GM21576 (cell line): Measurements from ENCODE around the gene FRMD4A.
"Not testable (repeated sequence)": the region's sequence is repeated elsewhere in the genome, so short reads cannot be mapped to it uniquely, and the experiment has no call there.

Experiments used
- ATAC-seq: cut with Tn5 transposase; IDR thresholded peaks from one replicate; pipeline ENCODE4 v1.9.1; 2021; ENCODE audit warnings: mild to moderate bottlenecking, moderate library complexity; ENCODE audit not compliant: unreplicated experiment

Gene FRMD4A

DNA sequence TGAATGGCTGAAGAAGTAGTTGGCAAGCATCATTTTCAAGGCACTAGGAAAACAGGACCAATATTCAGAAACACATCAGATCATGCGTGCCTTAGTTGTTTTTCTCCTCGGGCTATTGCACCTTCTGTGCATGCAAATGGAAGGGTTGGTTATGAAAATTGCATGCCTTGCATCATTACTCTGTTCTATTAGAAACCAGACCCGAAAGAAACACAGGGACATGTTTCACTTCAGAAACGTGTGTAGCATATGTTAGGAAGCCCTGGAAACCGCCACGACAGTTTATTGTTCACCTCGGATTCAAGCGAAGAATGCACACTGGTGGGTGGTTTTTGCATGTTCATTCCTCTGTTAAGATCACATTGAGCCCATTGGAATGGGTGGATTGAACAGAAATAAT, 214.7 kb downstream of the FRMD4A start:
- no peak for ATAC-seq

DNA sequence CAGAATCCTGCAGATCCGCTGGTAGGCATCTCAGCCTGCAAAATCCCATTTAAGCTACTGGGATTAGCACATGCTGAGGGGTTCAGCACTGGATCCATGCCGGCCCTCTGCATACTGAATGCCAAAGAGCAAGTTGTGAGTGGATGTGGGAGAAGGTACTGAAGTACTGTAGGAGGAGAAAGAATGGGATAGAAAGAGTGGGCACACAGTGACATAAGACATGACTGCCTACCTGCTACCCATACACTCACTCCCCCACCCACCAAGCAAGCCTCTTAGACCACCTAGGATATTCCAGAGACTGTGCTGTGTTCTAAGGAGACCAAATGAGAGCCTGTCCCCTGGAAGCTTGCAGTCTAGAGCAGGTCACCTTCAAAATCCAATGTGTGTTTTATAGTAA, 215.9 kb downstream of the FRMD4A start:
- no peak for ATAC-seq

DNA sequence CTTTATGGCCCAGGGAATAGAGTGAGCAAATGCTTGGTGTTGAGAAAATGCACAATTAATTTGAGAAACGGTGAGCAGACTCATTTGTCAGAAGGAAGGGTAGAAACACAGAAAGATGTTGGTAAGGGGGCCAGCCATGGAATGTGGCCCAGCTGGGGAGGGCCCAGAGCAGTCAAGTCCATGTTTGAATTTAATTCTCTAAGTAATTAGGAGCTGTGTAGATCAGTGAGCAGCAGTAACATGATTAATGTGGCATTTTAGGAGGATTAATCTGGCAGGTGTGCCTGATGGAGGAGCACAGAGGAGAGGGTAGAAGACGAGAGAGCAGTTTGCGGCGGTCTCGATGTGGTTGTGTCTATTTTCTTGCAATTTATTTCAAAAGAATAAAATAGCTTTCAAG, 218.7 kb downstream of the FRMD4A start:
- no peak for ATAC-seq

DNA sequence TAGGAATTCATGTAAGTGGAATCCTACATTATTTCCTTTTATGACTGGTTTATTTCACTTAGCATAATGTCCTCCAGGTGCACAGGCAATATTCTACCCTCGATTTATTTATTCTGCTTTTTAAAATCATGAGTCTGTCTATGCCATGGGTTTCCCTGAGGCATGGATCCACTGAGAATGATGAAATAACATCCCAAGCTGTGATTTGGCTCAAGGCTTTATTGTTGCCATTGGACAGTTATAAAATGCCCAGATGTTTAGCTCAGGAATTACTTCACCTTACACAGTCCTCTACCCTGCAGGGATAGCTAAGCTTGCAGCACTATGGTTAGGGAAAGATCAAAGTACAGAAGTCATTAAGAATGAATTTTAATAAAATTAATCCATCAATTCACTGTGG, 219.5 kb downstream of the FRMD4A start:
- ATAC-seq: no peak

DNA sequence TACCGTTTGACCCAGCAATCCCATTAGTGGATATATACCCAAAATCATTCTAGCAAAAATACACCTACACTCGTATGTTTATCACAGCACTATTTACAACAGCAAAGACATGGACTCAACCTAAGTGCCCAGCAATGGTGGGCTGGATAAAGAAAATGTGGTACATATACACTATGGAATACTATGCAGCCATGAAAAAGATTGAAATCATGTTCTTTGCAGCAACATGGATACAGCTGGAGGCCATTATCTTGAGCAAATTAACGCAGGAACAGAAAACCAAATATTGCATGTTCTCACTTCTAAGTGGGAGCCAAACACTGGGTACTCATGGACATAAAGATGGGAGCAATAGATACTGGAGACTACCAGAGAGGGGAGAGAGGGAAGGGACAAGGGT, 223.9 kb downstream of the FRMD4A start:
- no peak for ATAC-seq

DNA sequence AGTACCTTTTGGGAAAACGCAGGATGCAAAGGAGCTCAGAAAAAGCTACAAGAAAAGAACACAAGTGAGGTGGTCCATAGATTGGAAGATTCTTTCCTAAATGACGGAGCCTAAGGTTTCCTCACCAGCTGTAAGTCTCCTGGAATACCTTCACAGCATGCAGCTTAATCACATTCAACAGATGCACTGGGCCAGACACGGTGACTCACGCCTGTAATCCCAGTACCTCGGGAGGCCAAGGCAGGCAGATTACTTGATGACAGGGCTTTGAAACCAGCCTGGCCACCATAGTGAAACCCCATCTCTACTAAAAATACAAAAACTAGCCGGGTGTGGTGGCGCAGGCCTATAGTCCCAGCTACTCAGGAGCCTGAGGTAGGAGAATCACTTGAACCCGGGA, 228.7 kb downstream of the FRMD4A start:
- ATAC-seq: no peak

DNA sequence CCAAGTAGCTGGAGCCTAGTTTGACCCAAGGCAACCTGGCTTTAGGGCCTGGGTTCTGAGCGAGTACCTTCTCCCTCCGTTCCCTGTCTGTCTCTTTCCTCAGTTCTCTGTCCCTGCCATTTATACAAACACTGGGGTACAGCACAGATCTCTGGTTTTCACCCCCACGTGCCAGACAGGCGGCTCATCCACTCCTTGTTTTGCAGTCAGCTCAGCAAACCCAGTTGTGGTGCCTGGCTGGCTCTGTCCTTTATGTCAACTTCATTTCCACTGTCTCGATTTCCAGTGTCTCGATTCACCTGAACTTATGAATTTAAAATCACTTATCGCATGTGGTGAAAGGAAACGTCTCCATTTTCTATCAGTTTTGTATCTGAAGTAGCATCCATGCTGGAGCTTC, 230.8 kb downstream of the FRMD4A start:
- ATAC-seq: no peak

DNA sequence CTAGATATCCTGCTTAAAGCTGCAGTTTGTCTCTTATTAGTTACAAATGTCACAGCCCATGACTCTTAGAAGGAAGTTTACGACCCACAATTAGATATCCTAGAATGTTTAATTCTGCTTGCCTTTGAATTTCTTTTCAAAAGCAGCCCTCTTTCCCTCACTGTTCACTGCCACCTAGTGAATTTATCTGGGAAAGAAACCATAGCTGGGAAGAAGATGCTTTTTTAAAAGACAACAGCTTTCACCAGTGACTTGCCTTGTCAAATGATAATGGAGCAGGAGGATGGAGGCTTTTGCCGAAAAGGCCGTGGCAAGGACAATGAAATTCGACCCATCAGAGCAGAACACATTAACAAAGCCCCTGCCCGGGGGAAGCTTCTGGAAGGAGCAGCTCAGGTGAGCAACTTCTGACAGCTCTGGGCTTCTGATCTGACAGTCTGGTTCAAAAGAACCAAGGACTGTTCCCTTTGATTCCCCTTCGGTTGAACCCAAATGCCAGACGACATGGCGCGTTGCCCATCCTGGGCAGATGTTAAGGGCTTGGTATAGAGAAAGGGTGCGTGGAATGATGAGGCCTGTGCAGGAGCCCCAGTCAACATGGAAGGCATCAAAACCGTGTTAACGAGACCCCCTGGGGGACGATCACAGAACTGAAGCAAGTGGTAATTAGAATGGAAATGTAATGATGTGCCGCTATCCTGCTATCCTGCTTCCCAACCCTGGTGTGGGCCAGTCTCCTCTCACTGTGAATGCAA, 236.8 kb downstream of the FRMD4A start:
- ATAC-seq: no peak

DNA sequence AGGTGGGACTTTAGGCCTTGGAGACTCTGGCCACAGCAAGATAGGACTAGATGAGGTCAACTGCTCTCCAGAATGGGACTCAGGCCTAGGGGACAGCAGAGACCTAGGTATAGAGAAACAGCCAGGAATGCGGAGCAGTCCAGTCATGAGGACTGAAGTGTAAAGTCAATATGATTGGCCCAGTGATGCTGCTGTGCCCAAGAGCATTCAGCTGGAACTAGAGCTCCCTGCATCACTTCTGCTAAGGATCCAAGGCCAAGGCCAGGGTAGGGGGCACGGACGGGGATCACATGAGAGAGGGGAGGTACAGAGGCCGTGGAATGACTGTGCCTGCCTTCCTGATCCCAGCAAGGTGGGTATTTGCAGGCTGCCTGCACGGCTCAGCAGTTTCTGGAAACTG, 237.9 kb downstream of the FRMD4A start:
- ATAC-seq: no peak

DNA sequence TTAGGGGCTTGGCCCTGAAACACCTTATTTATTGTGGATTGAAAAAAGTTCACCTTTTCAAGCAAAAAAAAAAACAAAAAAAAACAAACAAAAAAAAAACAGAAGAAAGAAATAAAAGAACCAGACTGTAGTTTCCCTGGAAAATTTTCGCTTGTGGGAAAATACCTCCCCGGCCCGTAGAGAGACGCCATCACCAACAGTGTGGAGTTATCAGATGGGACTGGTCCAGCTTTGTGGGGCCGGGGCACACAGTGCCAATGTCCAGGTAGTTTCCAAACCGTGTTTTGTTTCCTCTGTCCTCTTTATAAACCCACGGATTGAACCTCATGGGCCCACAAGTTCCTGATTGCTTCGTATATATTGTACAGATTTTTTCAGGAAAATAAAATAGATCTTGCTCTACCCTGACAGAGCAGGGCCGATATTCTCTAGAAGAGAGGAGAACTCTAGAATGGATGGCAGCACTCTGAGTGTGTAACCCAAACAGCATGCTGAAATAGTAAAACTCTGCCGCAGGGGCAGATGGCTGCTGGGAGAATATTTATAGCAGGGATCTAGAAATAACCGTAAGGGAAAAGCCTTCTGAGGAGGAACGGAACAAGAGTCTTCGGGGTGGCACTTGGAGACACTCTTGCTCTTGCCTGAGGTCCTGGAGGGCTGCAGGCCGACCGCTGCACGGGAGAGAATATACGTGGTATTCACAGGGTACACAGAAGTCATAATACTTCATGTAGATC, 241.0 kb downstream of the FRMD4A start:
- ATAC-seq: no peak

DNA sequence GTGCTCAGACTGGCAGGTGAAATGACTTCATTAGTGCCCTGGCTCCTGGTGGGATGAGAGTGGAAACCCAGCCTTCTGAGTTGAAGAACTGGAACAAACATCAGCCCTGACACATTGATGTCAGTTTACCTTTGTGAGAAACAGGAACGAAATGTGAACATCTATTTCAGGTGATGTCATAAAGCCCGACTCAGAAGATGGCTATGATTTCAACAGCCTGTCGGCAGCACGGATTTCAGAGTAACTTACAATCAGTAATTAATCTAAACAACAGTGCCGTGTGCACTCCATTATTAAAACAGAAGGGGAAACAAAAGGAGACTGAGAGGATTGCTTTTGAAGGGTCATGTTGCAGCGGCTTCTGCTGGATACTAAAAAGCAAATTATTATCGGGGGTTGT, 243.2 kb downstream of the FRMD4A start:
- ATAC-seq: no peak

DNA sequence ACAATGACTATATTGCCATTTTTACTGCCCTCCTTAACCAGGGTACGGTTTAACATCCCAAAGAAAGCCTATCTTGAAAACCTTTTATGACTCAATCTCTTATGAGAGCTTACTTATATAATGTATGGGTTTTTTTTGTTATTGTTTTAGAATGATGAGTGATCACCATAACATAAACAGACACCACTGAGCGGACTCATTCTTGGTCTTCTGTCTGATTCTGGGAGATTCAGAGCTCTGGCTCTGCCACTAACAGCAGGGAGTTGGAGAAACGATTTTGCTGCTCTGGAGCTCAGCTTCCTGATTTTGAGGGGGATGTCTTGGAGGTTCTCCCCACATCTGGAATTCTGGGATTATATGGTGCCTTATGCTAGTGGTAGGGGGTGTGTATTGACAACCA, 244.1 kb downstream of the FRMD4A start:
- no peak for ATAC-seq

DNA sequence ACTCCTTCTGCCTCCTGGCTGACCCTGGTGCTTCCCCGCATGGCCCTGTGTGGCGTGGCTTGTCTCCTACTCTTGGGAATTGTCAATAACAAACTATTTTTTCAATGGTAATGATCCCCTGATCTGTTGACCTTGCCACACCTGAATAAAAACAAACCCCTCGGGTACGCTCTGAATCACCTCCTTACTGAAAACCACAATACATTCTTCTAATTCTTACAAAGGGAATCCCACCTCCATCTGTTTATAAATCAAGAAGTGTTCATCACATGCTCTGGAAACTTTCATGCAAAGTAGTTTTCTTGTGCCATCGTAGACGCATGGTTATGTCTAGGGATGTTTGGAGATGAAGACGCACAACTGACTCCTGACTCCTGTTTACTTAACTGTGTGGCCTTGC, 245.8 kb downstream of the FRMD4A start:
- no peak for ATAC-seq

DNA sequence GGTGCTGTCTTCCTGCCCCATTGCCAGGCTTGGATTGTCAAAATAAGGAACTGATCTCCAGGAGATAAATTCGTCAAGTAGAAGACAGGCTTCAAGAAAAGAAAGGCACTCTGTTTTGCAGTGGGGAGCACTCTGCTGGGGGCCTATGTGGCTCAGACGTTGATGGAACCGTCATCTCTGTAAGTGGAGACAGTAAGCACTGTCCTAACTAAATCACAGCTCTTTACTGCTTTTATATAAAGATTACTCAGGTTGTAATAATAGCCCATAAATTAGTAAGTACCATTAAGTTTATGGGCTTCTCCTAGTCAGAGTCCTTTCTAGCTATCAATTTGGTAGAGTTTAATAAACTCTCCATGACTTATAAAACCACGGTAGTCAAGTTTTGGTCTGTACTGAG, 249.9 kb downstream of the FRMD4A start:
- ATAC-seq: no peak

DNA sequence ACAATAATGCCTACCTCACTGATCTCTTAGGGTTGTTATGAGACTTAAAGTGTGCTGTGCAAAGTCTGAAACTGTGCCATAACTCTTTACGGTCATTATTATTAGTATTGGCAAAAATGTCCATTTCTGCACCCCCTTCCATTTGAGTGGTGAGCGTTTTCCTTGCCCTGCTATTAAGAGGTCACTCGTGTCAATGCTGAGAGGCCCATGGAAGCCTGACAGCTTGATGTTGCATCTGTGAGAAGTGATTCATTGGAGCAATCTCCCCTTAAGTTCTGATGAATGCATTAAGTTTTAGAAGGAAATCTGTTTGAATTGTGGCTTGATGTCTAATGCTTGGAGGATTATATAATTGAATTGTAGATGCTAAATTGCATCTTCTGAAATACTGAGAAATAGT, 253.3 kb downstream of the FRMD4A start:
- no peak for ATAC-seq

DNA sequence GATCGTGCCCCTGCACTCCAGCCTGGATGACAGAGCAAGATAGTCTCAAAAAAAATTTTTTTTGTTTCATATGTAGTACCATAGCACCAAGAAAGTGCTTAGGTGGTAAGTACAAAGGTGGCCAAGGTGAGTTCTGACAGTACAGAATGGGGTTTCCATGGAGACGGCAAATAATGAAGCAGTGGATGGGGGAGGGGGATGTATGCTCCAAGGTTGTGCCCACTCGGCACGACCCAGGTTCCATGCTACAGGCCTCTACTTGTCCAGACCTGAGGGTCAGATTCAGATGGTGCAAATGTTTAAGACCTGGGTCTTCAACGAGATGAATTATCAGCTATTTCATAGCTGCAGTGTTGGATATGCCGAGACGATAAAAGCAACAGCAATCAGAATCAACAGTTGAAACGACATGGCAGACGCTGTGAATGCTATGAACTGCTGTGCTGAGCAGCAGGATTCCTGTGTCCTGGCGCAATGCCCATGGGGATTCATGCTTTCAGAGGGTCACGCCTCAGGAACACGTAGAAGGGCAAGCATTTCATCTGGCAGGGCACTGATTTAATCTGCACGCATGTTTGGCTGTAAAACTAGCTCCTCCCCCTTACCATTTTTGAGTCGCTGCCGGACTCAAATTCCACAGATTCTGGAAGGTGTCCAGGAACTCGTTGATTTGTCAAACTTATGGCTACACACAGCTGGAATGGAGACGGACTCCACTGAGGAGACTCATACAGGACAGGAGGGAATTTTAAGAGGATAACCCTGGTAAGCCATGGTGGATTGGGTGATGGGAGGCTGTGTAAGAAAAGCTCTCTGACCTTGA, 256.5 kb downstream of the FRMD4A start:
- no peak for ATAC-seq

DNA sequence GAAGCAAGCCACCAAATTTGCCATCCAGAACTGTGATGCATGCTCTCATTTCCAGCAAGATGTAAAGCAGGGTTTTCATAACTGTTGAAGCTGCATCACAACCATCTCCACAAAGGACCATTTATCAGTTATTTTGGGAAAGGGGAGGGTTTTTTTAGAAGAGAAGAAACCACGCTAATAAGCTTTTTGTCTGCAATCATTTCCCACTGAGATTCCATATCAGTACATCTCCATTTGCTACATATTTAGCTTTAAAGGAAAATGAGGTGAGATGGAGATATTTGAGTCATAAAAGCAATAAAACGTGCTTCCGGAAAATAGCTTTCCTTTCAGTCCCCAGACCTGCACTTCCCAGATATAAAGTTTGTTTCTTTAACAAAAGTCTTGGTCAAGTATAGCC, 258.2 kb downstream of the FRMD4A start:
- no peak for ATAC-seq

DNA sequence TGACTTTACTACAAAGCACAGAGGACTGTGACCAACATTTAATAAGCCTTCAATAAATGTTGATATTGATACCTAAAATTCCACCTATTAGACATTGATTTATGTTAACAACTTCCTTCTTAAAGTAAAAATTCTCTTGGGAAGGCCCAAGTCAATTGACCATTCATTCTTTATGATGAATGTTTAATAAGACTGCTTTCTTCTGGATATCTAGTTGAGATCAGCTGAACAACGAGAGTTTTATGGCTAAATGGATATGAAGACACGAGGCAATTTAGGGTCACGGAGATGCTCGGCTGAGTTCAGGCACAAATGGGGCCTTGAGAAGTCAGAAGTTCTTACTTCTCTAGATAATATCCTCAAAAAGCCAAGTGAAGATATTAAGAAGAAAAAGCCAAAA, 258.8 kb downstream of the FRMD4A start:
- ATAC-seq: no peak

DNA sequence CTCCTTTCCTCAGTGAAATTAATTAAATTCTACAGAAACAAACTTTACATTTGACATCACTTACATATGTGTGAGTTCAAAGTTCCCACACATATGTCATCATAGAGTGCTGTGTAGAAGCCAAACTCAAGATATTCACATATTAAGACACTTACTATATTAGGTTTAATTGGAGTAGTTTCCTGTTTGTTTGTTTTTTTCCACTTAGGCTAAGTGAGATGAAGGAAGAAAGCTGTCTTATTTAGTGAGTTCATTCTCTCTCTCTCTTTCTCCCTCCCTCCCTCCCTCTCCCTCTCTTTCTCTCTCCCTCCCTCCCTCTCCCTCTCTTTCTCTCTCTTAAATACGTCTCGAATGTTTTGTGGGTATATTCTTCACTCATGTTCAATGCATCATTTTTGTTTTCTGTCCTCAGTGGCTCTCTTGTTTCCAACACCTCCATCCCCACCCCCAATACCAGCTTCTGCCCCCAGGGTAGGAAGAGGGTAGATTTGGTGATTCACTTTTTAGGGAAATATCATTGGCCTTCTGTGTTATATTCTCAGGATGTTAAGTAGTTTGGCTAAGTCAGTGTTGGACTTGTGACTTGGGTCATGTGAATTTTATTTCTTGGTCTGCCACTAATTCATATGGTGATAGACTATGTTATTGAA, 262.0 kb downstream of the FRMD4A start:
- ATAC-seq: no peak

DNA sequence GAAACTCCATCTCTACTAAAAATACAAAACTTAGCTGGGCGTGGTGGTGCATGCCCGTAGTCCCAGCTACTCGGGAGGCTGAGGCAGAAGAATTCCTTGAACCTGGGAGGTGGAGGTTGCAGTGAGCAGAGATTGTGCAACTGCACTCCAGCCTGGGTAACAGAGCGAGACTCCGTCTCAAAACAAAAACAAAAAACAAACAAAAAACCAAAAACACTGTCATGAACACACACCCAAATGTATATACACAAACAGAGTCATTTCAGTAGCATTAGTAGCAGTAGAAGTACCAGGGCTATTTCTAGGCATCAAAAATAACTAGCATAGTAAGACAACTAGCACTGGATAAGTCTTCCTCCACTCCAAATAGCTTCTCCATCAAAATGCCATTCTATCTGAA, 263.1 kb downstream of the FRMD4A start:
- ATAC-seq: not testable (repeated sequence)

DNA sequence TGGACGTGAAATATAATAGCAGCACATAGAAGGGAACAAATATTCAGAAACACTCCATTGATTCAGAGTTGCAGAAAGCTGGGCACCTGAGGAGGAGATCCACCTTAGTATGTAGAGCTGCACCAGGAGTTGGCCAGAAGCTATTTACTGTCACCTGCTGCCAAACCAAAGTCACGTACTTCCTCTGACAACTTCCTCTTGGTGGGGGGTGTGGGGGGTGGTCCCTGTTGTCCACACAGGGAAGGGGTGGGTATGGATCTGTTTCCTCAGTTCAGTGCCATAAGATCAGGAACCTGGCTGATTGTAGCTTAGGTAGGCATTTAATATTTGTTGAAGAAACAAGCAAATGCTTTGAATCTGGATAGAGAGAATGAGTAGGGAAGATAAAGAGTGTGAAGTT, 264.6 kb downstream of the FRMD4A start:
- no peak for ATAC-seq
